GM18517 (cell line): Measurements from ENCODE around the gene GFOD2.

ENCODE experiments used
- ATAC-seq: cut with Tn5 transposase; IDR thresholded peaks from one replicate; pipeline ENCODE4 v1.9.1; 2021; ENCODE audit warnings: mild to moderate bottlenecking, moderate library complexity; ENCODE audit not compliant: unreplicated experiment

The GFOD2 gene

DNA sequence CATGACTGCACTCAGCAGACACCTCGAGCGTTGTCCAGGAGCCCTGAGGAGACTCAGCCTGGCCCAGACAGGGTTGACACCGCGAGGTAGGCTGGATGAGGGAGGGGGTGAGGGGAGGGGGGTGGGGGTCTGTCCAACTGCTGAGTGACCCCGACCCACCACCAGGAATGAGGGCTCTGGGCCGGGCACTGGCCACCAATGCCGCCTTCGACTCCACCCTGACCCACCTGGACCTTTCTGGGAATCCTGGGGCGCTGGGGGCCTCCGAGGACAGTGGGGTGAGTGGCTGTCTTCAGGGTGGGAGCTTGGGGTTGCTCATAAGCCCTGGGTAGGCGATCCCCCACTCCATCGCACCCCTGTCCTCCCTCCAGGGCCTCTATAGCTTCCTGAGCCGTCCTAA lies 71.4 kb downstream of the GFOD2 start:
- no peak for ATAC-seq

DNA sequence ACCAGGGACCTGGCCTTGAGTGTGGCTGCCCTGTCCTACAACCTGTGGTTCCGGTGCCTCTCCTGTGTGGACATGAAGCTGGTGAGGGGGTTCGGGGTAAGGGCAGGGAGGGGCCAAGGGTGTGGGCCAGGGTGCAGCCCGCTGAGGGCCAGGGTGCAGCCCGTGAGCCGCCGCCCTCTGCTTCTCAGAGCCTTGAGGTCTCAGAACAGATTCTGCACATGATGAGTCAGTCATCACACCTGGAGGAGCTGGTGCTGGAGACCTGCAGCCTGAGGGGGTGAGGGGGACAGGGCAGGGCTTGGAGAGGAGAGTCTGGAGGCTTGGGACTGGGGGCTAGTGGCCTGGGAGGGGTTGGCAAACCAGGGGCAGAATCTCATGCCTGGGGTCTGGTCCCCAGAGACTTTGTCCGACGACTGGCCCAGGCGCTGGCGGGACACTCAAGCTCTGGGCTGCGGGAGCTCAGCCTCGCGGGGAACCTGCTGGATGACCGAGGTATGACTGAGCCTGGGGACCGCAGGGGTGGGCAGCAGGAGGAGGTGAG lies 71.9 kb downstream of the GFOD2 start:
- no peak for ATAC-seq

DNA sequence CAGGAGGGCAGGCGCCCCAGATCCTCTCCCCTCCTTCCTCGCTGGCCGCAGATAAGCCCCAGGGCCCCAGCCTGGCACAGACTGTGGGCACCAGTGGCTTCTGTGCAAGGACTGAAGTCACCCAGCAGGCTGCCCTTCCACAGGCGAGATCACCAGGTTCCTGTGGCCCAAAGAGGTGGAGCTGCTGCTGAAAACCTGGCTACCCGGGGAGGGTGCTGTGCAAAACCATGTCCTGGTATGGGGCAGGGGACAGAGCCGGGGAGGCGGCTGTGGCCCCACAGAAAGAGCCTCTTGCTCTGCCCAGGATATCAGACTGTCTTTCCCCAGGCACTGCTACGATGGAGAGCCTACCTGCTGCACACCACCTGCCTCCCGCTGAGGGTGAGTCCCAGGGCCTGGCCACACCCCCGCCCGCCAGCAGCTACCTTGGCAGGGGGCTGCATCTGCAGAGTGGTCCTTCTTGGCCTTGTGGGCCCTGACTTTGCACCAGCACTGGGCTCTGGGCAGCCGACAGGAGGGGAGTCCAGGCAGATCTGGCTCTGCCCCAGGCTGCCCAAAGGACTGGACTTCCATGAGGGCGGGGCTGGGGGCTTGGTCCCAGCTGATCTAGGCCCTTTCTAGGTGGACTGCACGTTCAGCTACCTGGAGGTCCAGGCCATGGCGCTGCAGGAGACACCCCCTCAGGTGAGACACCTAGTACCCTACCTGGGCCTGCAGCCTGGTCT lies 73.6 kb downstream of the GFOD2 start:
- peak; percentile 9 for ATAC-seq

DNA sequence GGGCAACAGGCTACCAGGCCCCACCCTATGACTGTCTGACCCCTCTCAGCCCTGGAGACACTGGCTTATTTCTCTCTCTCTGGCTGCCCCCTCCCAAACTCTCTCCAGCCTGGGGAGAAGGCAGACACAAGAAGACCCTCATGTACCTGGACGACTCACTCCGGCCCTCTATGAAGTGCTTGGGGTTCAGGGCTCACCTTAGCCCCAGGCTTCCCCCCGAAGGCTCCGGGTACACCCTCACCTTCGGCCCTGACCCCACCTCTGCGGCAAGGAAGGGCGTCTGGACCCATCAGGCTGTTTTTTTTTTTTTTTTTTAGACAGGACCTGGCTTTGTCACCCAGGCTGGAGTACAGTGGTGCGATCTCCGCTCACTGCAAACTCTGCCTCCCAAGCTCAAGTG lies 75.1 kb downstream of the GFOD2 start:
- ATAC-seq, result no peak

DNA sequence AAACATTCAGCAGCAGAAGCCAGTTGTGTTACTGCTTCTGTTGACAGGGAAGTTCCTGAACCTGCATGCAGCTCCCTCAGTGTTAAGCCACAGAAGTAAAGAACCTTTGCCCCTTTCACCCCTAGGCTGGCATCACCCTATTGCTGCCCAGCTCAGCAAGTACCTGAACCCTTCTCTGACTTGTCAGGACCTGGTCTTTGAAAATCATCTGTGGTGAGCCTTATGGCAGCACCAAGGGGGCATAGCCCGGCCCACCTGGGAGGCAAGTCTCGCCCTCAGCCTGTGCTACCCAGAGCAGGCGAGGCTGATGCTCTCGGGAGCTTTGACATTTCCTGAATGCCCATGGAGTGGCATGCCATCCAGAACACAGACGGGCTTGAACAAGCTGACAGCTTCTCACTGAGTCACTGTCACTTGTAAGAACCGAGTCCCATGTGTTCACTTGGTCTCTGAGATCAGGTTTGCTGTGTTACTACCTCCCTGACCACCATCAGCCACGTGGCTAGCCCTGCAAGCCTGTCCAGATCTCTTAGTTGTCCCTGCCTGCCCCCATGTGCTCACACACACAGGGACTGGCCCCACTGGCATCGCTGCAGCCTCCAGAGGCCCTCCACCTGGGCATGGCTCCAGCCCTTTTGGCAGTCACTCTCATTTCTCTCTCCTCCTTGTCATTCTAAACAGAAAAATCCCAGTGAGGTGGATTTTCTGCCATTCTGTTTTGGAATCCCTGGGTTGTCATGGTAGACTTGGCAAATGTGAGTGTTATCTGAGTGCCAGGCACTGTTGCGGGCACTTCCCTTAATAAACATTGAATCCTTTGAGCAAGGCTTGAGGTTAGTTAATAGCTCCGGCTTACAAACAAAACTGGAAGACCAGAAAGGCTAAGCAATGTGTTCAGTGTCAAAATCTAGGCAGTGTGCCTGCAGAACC lies 77.1 kb downstream of the GFOD2 start:
- ATAC-seq, result no peak

DNA sequence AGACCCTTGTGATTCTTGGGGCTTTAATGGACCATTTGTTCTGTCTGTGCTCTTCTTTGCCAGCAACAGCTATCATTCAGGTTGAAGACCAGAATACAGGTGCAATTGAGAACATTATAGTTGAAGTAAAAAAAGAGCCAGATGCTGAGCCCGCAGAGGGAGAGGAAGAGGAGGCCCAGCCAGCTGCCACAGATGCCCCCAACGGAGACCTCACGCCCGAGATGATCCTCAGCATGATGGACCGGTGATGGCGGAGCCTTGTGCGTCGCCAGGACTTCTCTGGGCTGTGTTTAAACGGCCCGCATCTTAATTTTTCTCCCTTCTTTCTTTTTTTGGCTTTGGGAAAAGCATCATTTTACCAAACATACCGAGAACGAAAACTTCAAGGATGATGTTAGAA lies 81.5 kb downstream of the GFOD2 start:
- ATAC-seq, result no peak

DNA sequence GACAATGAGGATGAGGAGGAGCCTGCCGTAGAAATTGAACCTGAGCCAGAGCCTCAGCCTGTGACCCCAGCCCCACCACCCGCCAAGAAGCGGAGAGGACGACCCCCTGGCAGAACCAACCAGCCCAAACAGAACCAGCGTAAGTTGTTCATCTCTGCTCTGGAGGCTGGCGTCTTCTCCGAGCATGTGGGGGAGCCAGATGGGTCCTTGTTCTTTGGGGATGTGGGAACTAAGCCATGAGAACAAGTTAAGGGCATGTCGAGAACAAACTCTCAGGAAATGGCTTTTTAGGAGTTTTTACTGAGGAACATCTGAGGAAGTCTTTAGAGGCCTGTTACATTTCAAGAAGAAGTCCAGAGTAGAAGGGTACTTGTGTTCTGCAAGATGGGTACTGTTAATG lies 82.4 kb downstream of the GFOD2 start:
- ATAC-seq, result no peak

DNA sequence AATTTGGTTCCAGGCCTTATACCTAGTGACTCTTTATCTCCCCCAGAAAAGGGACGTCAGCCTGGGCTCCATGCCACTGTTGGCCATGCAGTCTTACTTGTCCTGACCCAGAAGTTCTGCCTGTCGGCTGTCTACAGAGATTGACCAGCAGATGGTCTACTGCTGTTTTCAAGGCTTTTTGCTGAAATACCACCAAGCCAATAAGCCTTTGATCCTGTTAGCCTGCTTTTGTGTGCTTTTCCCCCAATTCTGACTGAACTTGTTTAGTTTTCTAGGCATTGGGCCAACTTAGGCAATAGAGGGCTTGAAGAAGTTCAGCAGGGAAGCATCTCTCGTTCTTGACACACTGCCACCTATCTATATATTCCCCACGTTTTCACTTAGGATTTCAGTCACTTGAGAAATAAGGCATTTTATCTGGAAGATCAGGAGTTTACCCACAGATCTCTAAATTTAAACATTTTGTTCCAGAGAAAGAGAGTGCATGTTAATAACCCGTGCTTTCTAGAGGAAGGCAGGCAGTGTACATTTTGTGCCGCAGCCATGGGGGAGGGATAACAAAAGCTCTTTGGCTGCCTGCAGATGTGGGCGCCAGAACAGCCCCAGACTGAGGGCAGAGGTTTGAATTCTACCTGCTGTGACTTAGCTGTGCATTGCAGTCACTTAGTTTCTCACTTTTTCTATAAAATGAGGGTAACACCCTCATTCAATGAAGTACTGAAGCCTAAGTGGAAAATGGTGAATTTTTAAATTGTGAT lies 86.5 kb downstream of the GFOD2 start:
- no peak for ATAC-seq

DNA sequence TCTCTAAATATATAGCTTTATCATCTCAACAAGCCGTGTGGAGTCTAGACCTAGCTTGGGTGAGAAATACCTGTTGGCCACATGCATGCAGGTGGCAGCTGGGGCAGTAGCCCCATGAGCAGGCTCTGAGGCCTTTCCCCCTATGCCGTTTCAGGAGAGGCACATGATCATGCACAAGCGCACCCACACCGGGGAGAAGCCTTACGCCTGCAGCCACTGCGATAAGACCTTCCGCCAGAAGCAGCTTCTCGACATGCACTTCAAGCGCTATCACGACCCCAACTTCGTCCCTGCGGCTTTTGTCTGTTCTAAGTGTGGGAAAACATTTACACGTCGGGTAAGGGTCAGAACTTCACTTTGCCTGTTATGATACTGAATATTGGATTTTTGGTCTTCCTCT lies 90.9 kb downstream of the GFOD2 start:
- no peak for ATAC-seq
